ENCODE results near the gene EEPD1.

- no peak for TF ChIP-seq EGR1 (IDR thresholded peaks at IDR 0.05; ENCODE audit: low read depth in 2 of 2)
- TF ChIP-seq REST (IDR thresholded peaks at IDR 0.05): no peak
These were observed 100.6 kb downstream of the EEPD1 start for GRCh38 chr7:36253699-36254098.

All from liver (tissue), 2 donors.